Neural crest cell (in vitro differentiated cells): Measurements from ENCODE around the gene CBX4. TPM values are rescaled to one million over a fixed set of nuclear protein-coding genes. Genes with fewer than 3 reads are reported as not detected.
A peak's percentile ranks its signal among the peaks of the same experiment; 100 is the strongest.

Experiments used
- DNase-seq: peaks from one replicate; pipeline ENCODE4 v3.0.0; 2021; ENCODE audit warnings: low read depth, mixed read lengths, low spot score
- H3K27ac Mint-ChIP-seq: one replicate; pipeline ENCODE4 v1.8.0; 2021; ENCODE audit warnings: mild to moderate bottlenecking, mixed read lengths; ENCODE audit not compliant: unreplicated experiment
- H3K27me3 Mint-ChIP-seq: 2 replicates; pipeline ENCODE4 v1.8.0; 2021; ENCODE audit warnings: low read depth, mild to moderate bottlenecking, mixed read lengths
- H3K36me3 Mint-ChIP-seq: 2 replicates; pipeline ENCODE4 v1.8.0; 2021; ENCODE audit warnings: low read depth, mild to moderate bottlenecking, mixed read lengths
- H3K4me1 Mint-ChIP-seq: 2 replicates; pipeline ENCODE4 v1.8.0; 2021; ENCODE audit warnings: mixed read lengths
- H3K4me3 Mint-ChIP-seq: one replicate; pipeline ENCODE4 v1.8.0; 2021; ENCODE audit warnings: mild to moderate bottlenecking, mixed read lengths
- H3K9me3 Mint-ChIP-seq: 2 replicates; pipeline ENCODE4 v1.8.0; 2021; ENCODE audit warnings: mixed read lengths
- total RNA-seq: library from RNA; stranded (reverse); gene quantifications from 2 replicates; pipeline ENCODE4 v1.2.1, GENCODE V29; 2021
- TF ChIP-seq, protein P1 (sequence below): fragments of 200-600 bp; sonication (generic); conservative IDR thresholded peaks from 2 replicates; pipeline ENCODE4 v1.5.0; 2021; ENCODE audit warnings: antibody characterized with exemption, mild to moderate bottlenecking

The CBX4 gene
- total RNA-seq, 1 donor from 2014 or later = 21.0 TPM

DNA sequence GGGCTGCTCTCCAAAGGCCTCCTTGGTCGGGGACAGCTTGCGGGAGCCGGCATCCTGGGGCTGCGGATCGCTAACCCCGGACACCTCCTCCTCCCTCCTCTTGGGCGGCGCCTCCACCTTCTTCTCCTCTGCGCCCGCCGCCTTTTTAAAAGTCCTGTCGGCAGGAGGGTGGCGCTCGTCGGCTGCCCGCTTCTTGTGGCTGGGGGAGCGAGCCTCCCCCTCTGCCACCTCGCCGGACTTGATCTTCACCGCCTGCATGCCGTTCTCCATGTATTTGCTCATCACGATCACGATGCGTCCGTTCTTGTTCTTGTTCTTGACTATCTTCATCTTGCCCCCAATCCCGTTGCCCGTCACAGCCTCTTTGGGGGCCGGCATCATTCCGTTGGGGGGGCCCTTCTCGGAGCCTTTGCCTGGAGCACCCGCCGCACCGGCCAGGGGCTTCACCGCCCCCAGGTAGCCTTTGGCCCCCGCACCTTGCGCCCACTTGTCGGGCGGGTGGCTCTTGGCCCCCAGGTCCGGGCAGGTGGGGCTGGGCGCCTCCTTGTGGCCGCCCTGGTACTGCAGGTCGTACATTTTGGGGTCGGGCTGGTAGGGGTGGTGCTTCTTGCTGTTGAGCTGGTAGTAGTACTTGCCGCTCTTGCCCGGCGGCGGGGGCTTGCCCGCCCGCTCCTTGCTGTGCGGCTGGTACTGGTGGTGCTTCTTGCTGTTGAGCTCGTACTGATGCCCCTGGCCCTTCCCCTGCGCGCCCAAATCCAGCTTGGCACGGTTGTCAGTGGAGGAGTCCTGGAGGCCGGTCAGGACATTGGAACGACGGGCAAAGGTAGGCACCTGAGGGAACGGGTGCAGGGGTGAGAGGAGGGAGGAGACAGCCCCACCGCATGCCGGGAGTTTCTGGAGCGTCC lies 4.4 kb downstream of the CBX4 start:
- peaks cover 37% of the 10 kb centered on the region for H3K27me3 Mint-ChIP-seq
- H3K27ac Mint-ChIP-seq = no peak overlapping the region
- peak overlapping the region; percentile 77 for H3K4me3 Mint-ChIP-seq
- TF ChIP-seq, protein P1, sequence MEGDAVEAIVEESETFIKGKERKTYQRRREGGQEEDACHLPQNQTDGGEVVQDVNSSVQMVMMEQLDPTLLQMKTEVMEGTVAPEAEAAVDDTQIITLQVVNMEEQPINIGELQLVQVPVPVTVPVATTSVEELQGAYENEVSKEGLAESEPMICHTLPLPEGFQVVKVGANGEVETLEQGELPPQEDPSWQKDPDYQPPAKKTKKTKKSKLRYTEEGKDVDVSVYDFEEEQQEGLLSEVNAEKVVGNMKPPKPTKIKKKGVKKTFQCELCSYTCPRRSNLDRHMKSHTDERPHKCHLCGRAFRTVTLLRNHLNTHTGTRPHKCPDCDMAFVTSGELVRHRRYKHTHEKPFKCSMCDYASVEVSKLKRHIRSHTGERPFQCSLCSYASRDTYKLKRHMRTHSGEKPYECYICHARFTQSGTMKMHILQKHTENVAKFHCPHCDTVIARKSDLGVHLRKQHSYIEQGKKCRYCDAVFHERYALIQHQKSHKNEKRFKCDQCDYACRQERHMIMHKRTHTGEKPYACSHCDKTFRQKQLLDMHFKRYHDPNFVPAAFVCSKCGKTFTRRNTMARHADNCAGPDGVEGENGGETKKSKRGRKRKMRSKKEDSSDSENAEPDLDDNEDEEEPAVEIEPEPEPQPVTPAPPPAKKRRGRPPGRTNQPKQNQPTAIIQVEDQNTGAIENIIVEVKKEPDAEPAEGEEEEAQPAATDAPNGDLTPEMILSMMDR = peak; percentile 78
- H3K36me3 Mint-ChIP-seq = peaks cover 15% of the 10 kb centered on the region
- H3K9me3 Mint-ChIP-seq = no peaks in the 10 kb centered on the region
- DNase-seq = peak; percentile 62
- peaks cover 40% of the 10 kb centered on the region for H3K4me1 Mint-ChIP-seq

DNA sequence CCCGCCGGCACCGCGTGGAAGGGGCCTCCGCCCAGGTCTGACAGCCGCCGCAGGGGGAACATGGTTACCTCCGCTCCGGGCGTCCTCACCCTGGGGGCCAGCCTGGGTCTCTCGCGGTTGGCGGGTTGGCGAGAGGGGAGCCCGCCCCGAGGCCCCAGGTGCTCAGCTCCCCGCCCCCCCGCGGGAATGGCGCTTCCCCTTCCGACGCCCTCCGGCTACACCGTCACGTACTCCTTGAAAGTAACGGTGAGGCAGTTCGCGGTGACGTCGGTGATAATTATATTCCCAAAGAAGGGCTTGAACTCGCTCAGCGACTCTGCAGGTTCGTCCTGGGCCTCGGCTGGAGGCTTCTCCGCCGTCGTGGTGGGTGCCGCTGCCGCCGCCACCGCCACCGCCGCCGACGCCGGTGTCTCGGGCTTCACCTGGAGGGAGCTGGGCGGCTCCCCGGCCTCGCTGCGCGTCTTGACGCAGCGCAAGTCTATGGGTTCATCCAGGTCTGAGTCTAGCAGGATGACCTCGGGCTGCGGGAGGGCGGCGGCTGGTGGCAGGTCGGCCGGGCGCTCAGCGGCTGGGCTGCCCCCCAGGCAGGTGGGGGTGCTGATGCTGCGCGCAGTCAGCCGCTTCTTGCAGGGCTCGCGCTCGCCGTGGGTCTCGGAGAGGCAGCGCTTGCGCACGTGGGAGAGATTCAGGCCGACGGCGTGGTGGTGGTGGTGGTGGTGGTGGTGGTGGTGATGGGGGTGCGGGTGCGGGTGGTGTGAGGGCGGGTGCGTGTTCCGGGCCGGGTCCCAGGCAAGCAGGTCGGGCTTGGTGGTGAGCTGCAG lies 5.3 kb downstream of the CBX4 start:
- peaks cover 15% of the 10 kb centered on the region for H3K36me3 Mint-ChIP-seq
- H3K4me1 Mint-ChIP-seq = peaks cover 49% of the 10 kb centered on the region
- H3K27ac Mint-ChIP-seq = no peak overlapping the region
- no peaks in the 10 kb centered on the region for H3K9me3 Mint-ChIP-seq
- no peak for DNase-seq
- TF ChIP-seq, protein P1 = no peak
- peaks cover 36% of the 10 kb centered on the region for H3K27me3 Mint-ChIP-seq
- no peak overlapping the region for H3K4me3 Mint-ChIP-seq

GRCh38 chr17:79833110-79833450 lies 6.2 kb downstream of the CBX4 start:
- peak overlapping the region; percentile 56 for H3K4me3 Mint-ChIP-seq
- peaks cover 30% of the 10 kb centered on the region for H3K27me3 Mint-ChIP-seq
- no peak overlapping the region for H3K27ac Mint-ChIP-seq
- H3K9me3 Mint-ChIP-seq = no peaks in the 10 kb centered on the region
- H3K4me1 Mint-ChIP-seq = peaks cover 54% of the 10 kb centered on the region
- peaks cover 12% of the 10 kb centered on the region for H3K36me3 Mint-ChIP-seq
- TF ChIP-seq, protein P1 = no peak
- DNase-seq = no peak

- Mint-ChIP-seq H3K4me1 (peaks cover 53% of the 10 kb centered on the region), H3K9me3 (no peaks in the 10 kb centered on the region), H3K27ac (no peak overlapping the region), H3K4me3 (peak overlapping the region; percentile 56), H3K36me3 (peaks cover 12% of the 10 kb centered on the region), H3K27me3 (peaks cover 26% of the 10 kb centered on the region)
- peak; percentile 36 for DNase-seq
- TF ChIP-seq, protein P1 = no peak
Observed at GRCh38 chr17:79832218-79833109, 6.8 kb downstream of the CBX4 start.
